HG03175 (cell line): Measurements from ENCODE around the gene SPRR5.

Source experiments
- ATAC-seq: cut with Tn5 transposase; IDR thresholded peaks from one replicate; pipeline ENCODE4 v1.9.1; 2021; ENCODE audit warnings: mild to moderate bottlenecking, moderate library complexity; ENCODE audit not compliant: unreplicated experiment

Gene SPRR5

GRCh38 chr1:152981146-152981871 is 34.3 kb downstream of the SPRR5 start:
- no peak for ATAC-seq

DNA sequence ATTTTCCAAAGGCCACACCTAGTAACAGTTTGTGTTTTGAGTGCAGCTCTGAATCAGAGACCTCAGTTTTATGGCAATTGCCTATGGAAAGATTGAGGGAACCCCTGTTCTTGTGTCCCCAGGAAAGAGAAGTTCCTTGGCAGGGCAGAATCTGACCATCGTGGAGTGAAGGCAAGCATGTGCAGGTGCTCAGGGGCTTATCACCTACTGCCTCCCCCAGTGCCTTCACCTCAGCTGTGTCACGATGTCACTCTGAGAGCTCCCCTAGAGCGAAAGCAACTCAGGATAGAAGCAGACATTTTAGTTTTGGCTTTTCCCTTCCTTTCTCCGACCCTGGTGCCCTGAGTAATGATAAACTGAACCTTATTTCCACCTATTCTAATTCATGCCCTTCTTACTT is 35.1 kb downstream of the SPRR5 start:
- no peak for ATAC-seq

DNA sequence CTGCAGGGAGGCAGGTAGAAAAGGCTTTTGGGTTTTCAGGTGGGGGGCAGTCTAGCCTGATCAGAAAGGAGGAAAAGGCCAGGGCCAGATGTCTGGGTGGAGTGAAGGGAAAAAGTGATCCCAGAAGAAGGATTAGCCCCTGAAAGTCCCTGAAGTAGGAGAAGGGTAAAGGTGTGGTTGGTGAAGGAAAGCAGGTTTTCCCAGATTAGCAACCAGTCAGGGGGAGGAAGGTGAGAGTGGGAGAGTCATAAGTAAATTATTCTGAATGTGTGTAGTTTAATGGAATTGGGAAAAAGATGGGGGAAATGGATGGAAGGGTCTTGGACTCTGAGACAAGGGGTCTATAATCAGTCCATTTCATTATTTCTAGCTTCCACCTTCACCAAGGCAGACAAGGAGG is 36.2 kb downstream of the SPRR5 start:
- no peak for ATAC-seq

- ATAC-seq = no peak
Measured at GRCh38 chr1:152983743-152984142, 36.7 kb downstream of the SPRR5 start, which contains the start of gene SPRR1A. SPRR1A (plus strand) TSS chr1:152984081; CDS start chr1:152985231, 1,150 bp downstream.

GRCh38 chr1:152986578-152986977 is 39.6 kb downstream of the SPRR5 start:
- ATAC-seq = no peak

DNA sequence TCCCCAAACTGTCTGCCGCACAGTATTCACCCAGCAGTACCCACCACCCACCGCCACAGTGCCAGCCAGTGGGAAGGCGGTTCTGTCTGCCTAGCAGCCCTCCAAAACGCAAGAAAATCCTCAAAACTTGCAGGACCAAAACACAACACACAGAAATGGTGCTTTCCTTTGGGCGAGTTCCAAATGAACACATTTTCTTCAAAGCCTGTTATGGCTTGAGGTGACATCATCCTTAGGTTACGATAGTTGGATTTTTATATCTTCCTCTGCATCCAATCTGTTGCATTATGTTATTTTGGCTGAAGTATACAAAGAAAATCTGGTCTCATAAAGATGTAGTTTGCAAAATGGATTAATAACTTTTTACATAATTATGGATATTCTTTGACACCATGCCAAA is 46.2 kb downstream of the SPRR5 start:
- no peak for ATAC-seq

DNA sequence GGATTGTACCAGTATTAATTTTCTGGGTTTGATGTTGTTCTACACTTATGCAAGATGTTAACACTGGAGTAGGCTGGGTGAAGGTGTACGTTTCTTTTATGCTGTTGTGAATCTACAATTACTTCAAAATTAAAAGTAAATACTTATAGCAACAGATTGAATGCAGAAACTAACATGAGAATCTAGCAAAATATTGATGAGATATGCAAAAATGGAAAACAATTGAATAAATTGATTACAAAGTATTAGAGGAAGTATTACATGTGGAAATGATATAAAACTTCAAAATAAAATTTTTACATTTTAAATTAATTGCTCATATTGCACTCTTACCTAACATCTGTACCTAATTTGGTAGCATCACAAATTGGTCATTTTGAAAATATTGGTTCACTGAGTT is 48.8 kb downstream of the SPRR5 start:
- no peak for ATAC-seq

DNA sequence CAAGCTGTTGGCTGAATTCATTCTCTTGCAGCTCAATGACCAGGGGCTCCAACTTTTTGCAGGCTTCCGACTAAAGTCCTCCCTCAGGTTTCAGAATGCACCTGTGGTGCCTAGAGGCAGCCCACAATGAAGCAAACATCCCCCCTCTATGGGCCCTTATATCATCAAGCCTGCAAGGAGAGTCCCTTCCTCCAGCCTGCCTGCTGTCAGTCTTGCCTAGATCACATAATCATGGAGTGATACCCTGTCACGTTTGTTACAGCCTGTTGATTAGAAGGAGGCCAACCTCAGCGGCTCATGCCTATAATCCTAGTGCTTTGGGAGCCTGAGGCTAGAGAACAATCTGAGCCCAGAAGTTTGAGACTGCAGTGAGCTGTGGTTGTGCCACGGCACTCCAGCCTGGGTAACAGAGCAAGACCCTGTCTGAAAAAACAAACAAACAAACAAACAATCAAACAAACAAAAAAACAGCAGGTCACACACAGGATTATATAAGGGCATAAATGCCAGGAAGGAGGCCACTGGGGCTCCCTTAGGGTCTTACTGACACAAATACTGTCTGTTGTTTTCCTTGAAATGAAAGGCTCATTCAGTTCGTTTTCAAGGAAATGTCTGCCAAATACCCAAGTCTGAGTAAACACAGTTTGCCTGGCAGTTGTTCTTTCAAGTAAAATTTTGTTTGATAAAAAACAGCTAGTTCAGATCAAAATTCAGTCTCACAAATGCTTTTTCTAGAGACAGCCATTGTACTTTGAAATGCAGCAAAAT is 49.8 kb downstream of the SPRR5 start:
- no peak for ATAC-seq

GRCh38 chr1:152997901-152998300 is 50.9 kb downstream of the SPRR5 start:
- no peak for ATAC-seq

- no peak for ATAC-seq
Measured at GRCh38 chr1:152998476-152998875, 51.5 kb downstream of the SPRR5 start.
